Body of pancreas (tissue), 4 donors: ENCODE results near the gene TOX2. TPM values are rescaled to one million over a fixed set of nuclear protein-coding genes. Genes with fewer than 3 reads are reported as not detected.

ENCODE experiments used
- ATAC-seq: fragments of 150-250 bp; one replicate; pipeline ENCODE4 v1.9.1; 2016
- DNase-seq, 4 donors: peaks; one replicate each; pipeline ENCODE4 v3.0.0-alpha.2; 2019
- H3K27ac ChIP-seq, 4 donors: fragments of 200-600 bp; sonication (generic); 1 replicate in 3 of 4; 2 replicates in 1 of 4; pipeline versions ENCODE4 v1.5.1 to v1.6.1; 2016 to 2019; ENCODE audit warnings: mild to moderate bottlenecking in 1 of 4, mixed read lengths in 1 of 4, moderate library complexity in 1 of 4
- H3K27me3 ChIP-seq, 2 donors: fragments of 200-600 bp; sonication (generic); one replicate each; pipeline ENCODE4 v1.6.0; 2016; ENCODE audit warnings: mild to moderate bottlenecking in 1 of 2
- H3K36me3 ChIP-seq, 2 donors: fragments of 200-600 bp; sonication (generic); replicated peaks in 1 of 2; 2 replicates each; pipeline ENCODE4 v1.5.1; 2016; ENCODE audit warnings: low read depth in 2 of 2; ENCODE audit not compliant: insufficient read depth in 1 of 2
- H3K4me1 ChIP-seq: fragments of 200-600 bp; sonication (generic); one replicate; pipeline ENCODE4 v1.6.0; 2016
- H3K4me3 ChIP-seq, 2 donors: fragments of 200-600 bp; sonication (generic); 1 replicate in 1 of 2; 2 replicates in 1 of 2; pipeline ENCODE4 v1.5.1; 2016 to 2019
- H3K9me3 ChIP-seq, 3 donors: fragments of 200-600 bp; sonication (generic); 1 replicate in 2 of 3; 2 replicates in 1 of 3; pipeline ENCODE4 v1.5.1; 2016
- CTCF ChIP-seq, 7 experiments: fragments of 450-650 bp in 4 of 7; fragments of 200-600 bp in 3 of 7; sonication (generic) in 3 of 7; IDR thresholded peaks; one replicate each; pipeline ENCODE4 v1.5.1; 2016 to 2019; ENCODE audit warnings: antibody characterized with exemption in 7 of 7
- POLR2A ChIP-seq, 3 donors: fragments of 450-650 bp; IDR thresholded peaks; one replicate each; pipeline ENCODE4 v1.6.1; 2016; ENCODE audit warnings: antibody characterized with exemption in 3 of 3, mild to moderate bottlenecking in 2 of 3
- WGBS, 2 donors: methylation state at CpG; one replicate each; pipeline ENCODE4 v1.1.5; 2017; 5-methylcytosine and 5-hydroxymethylcytosine counted together
- intact Hi-C: fragments of 100-400 bp; cut with DNase I; formaldehyde crosslinking; loops from one replicate; pipeline ENCODE4 v1.15.1; 2023
- total RNA-seq, 2 donors: library from RNA; depleted of rRNA; stranded (reverse); fragments of >200 nt; gene quantifications; one replicate each; pipeline ENCODE4 v1.1.0, GENCODE V29; 2016

Gene TOX2
- total RNA-seq, 2 donors from 2014 or later: 1.8 to 2.0 TPM

GRCh38 chr20:44012466-44013226 lies 98.0 kb downstream of the TOX2 start:
- H3K27me3 ChIP-seq: no peaks in the 10 kb centered on the region
- H3K4me1 ChIP-seq: no peaks in the 10 kb centered on the region
- DNase-seq (no peak), ATAC-seq (no peak)
- H3K9me3 ChIP-seq: no peaks in the 10 kb centered on the region
- H3K36me3 ChIP-seq: no peaks in the 10 kb centered on the region
- 76 to 80% methylated on average over 4 of the region's 4 CpGs for WGBS, 2 donors
- TF ChIP-seq POLR2A (IDR thresholded peaks at IDR 0.05) (no peak), CTCF (IDR thresholded peaks at IDR 0.05) (no peak)
- no peak overlapping the region for H3K27ac ChIP-seq
- no peak overlapping the region for H3K4me3 ChIP-seq
- intact Hi-C loops: no loop called here

GRCh38 chr20:44014807-44015732 lies 100.4 kb downstream of the TOX2 start:
- Histone ChIP-seq H3K9me3 (no peaks in the 10 kb centered on the region), H3K4me3 (no peak overlapping the region), H3K27me3 (no peaks in the 10 kb centered on the region), H3K4me1 (no peaks in the 10 kb centered on the region), H3K36me3 (no peaks in the 10 kb centered on the region), H3K27ac (no peak overlapping the region)
- ATAC-seq (no peak), DNase-seq (no peak)
- intact Hi-C loops: no loop called here
- TF ChIP-seq POLR2A (IDR thresholded peaks at IDR 0.05) (no peak), CTCF (IDR thresholded peaks at IDR 0.05) (no peak)
- 40 to 46% methylated on average over 16 to 17 of the region's 17 CpGs for WGBS, 2 donors

- TF ChIP-seq CTCF (IDR thresholded peaks at IDR 0.05) (no peak), POLR2A (IDR thresholded peaks at IDR 0.05) (no peak)
- ATAC-seq (no peak), DNase-seq (no peak)
- intact Hi-C loops: no loop called here
- no peak overlapping the region for H3K27ac ChIP-seq
- no peak overlapping the region for H3K4me3 ChIP-seq
- WGBS, 2 donors: 28 to 37% methylated on average over 9 of the region's 9 CpGs
- H3K4me1 ChIP-seq: no peaks in the 10 kb centered on the region
- H3K27me3 ChIP-seq: no peaks in the 10 kb centered on the region
- no peaks in the 10 kb centered on the region for H3K36me3 ChIP-seq
- H3K9me3 ChIP-seq: no peaks in the 10 kb centered on the region
These were observed 101.1 kb downstream of the TOX2 start for GRCh38 chr20:44015733-44016103.

- Histone ChIP-seq H3K9me3 (no peaks in the 10 kb centered on the region), H3K27me3 (no peaks in the 10 kb centered on the region), H3K4me3 (no peak overlapping the region), H3K36me3 (no peaks in the 10 kb centered on the region), H3K4me1 (no peaks in the 10 kb centered on the region), H3K27ac (no peak overlapping the region)
- intact Hi-C loops: no loop called here
- 66 to 78% methylated on average over 6 of the region's 6 CpGs for WGBS, 2 donors
- TF ChIP-seq CTCF (IDR thresholded peaks at IDR 0.05): no peak
- TF ChIP-seq POLR2A (IDR thresholded peaks at IDR 0.05): no peak
- ATAC-seq: no peak
- DNase-seq: no peak
These were observed 101.9 kb downstream of the TOX2 start for GRCh38 chr20:44016525-44016924.
